ENCODE results near the gene CTBP1. TPM values are rescaled to one million over a fixed set of nuclear protein-coding genes. Genes with fewer than 3 reads are reported as not detected.

The CTBP1 gene
- total RNA-seq, 1 experiment from 2014 or later = 136 TPM

- H2AFZ ChIP-seq (ENCODE audit: low read length) = no peak overlapping the region
These were observed 84.9 kb downstream of the CTBP1 start for GRCh38 chr4:1164040-1164439.

More at GRCh38 chr4:1164040-1164439, 84.9 kb downstream of the CTBP1 start:
- no peak overlapping the region for H2AK5ac ChIP-seq (ENCODE audit: insufficient read length, low read length)
- no peaks in the 10 kb centered on the region for H3K79me1 ChIP-seq (ENCODE audit: insufficient read depth, low read depth, low read length, poor library complexity, severe bottlenecking)
- H2BK5ac ChIP-seq (ENCODE audit: insufficient read length, low read length) = no peak overlapping the region
- H3K23me2 ChIP-seq (ENCODE audit: insufficient read length, low read depth, low read length, poor library complexity, severe bottlenecking) = no peaks in the 10 kb centered on the region
- H3K79me2 ChIP-seq (ENCODE audit: insufficient read depth, low read length) = no peaks in the 10 kb centered on the region
- H3K4me3 Mint-ChIP-seq = no peak overlapping the region; a peak in 1 of 5 replicates
- H3K56ac ChIP-seq (ENCODE audit: insufficient read length, low read depth, low read length) = no peak overlapping the region
- no peak overlapping the region for H4K91ac ChIP-seq (ENCODE audit: insufficient read length, low read depth, low read length)
- H3K27me3 Mint-ChIP-seq (ENCODE audit: low read depth) = peaks cover 65% of the 10 kb centered on the region
- H3K4ac ChIP-seq (ENCODE audit: low read depth, low read length) = no peak overlapping the region
- peaks cover 0 to 2% (median 1%) of the 10 kb centered on the region in 3 experiments; a peak in 4 of 7 replicates for H3K36me3 Mint-ChIP-seq (ENCODE audit: insufficient read depth in 1 of 3, low read depth in 3 of 3)
- peaks cover 11% of the 10 kb centered on the region; the same call in 1 of the 2 replicates for H3K27me3 ChIP-seq (ENCODE audit: insufficient read depth, low read length)
- H3K4me1 ChIP-seq (ENCODE audit: insufficient read depth, low read length) = no peaks in the 10 kb centered on the region
- H2BK20ac ChIP-seq (ENCODE audit: low read depth, low read length, poor library complexity, severe bottlenecking) = no peak overlapping the region
- no peaks in the 10 kb centered on the region for H4K20me1 ChIP-seq (ENCODE audit: control insufficient read depth, insufficient read depth, insufficient read length)
- no peak overlapping the region for H3K14ac ChIP-seq (ENCODE audit: insufficient read depth, low read length)
- no peak overlapping the region for H4K5ac ChIP-seq (ENCODE audit: insufficient read length, low read depth, low read length)
- no peaks in the 10 kb centered on the region for H3K9me3 ChIP-seq (ENCODE audit: control insufficient read depth, low read depth, low read length)
- no peak overlapping the region for H3K4me2 ChIP-seq (ENCODE audit: insufficient read depth, insufficient read length, low read length)
- no peak overlapping the region for H2BK12ac ChIP-seq (ENCODE audit: insufficient read length, low read depth, low read length)
- no peak for DNase-seq
- no peak overlapping the region for H3K27ac Mint-ChIP-seq
- no peak overlapping the region for H3K18ac ChIP-seq (ENCODE audit: insufficient read length, low read depth, low read length)
- peaks cover 4% of the 10 kb centered on the region in 2 experiments; a peak in 3 of 4 replicates for H3K4me1 Mint-ChIP-seq
- TF ChIP-seq CTCF (conservative IDR thresholded peaks at IDR 0.05) = no peak
- H3K23ac ChIP-seq (ENCODE audit: insufficient read length, low read depth, low read length) = no peak overlapping the region
- WGBS (ENCODE audit: extremely low coverage, insufficient read length, low lambda C conversion rate) = no CpG with 5 or more reads among the region's 4 CpGs
- H4K8ac ChIP-seq (replicated peaks; ENCODE audit: insufficient read length, low read depth, low read length) = no peak overlapping the region
- H3T11ph ChIP-seq (ENCODE audit: low read length) = no peak overlapping the region
- H3K9me3 Mint-ChIP-seq = peaks cover 8 to 20% of the 10 kb centered on the region in 2 experiments
- H2BK120ac ChIP-seq (ENCODE audit: low read depth, low read length, poor library complexity, severe bottlenecking) = no peak overlapping the region
- H3K27ac ChIP-seq (ENCODE audit: insufficient read length, low read depth, low read length) = no peak overlapping the region
- no peak overlapping the region for H3K9ac ChIP-seq (ENCODE audit: extremely low read depth, insufficient read length, low read length)
- no peak overlapping the region for H2BK15ac ChIP-seq (ENCODE audit: low read depth, low read length)

Other genes with a start within 250 kb of the CTBP1 start
- gene FGFRL1, start 237.5 kb downstream of the CTBP1 start, total RNA-seq (2021) = 25.8 and 26.1 TPM in 2 replicates
- 3.0 and 3.3 TPM in 2 replicates for gene RNF212, start 135.6 kb downstream of the CTBP1 start, total RNA-seq (2021)
- 1.7 and 2.3 TPM in 2 replicates for gene SPON2, start 76.5 kb downstream of the CTBP1 start, total RNA-seq (2021)
- 85.6 and 89.5 TPM in 2 replicates for gene MAEA, start 40.8 kb upstream of the CTBP1 start, total RNA-seq (2021)
- gene UVSSA, start 98.1 kb upstream of the CTBP1 start, total RNA-seq (2021) = 15.9 and 18.3 TPM in 2 replicates
- gene NKX1-1, start 157.3 kb upstream of the CTBP1 start, total RNA-seq (2021) = not detected in 2 replicates

Data from H9 (cell line).